HEK293T (cell line): ENCODE data around the gene PKNOX1.
"Not testable (repeated sequence)": the region's sequence is repeated elsewhere in the genome, so short reads cannot be mapped to it uniquely, and the experiment has no call there.

Experiments
- ARNT ChIP-seq: fragments of 450-650 bp; IDR thresholded peaks from 2 replicates; pipeline ENCODE4 v1.6.1; 2017; ENCODE audit warnings: mild to moderate bottlenecking
- BHLHE40 ChIP-seq: fragments of 450-650 bp; IDR thresholded peaks from 2 replicates; pipeline ENCODE4 v1.6.1; 2016; ENCODE audit warnings: mild to moderate bottlenecking, moderate library complexity, borderline replicate concordance
- CTBP1 ChIP-seq: fragments of 450-650 bp; IDR thresholded peaks from 2 replicates; pipeline ENCODE4 v1.6.1; 2016; ENCODE audit warnings: borderline replicate concordance
- ELF4 ChIP-seq: fragments of 450-650 bp; IDR thresholded peaks from 2 replicates; pipeline ENCODE4 v1.6.1; 2017; ENCODE audit warnings: antibody characterized with exemption
- FOXA1 ChIP-seq: fragments of 450-650 bp; IDR thresholded peaks from 2 replicates; pipeline ENCODE4 v1.6.1; 2016; ENCODE audit warnings: mild to moderate bottlenecking
- FOXK2 ChIP-seq: fragments of 450-650 bp; IDR thresholded peaks from 2 replicates; pipeline ENCODE4 v1.6.1; 2016; ENCODE audit warnings: mild to moderate bottlenecking
- FOXM1 ChIP-seq: fragments of 450-650 bp; IDR thresholded peaks from 2 replicates; pipeline ENCODE4 v1.6.1; 2017; ENCODE audit warnings: mild to moderate bottlenecking, borderline replicate concordance
- LEF1 ChIP-seq: fragments of 450-650 bp; IDR thresholded peaks from 2 replicates; pipeline ENCODE4 v1.6.1; 2017; ENCODE audit warnings: mild to moderate bottlenecking, borderline replicate concordance
- SP1 ChIP-seq: fragments of 450-650 bp; IDR thresholded peaks from 2 replicates; pipeline ENCODE4 v1.6.1; 2017
- SUZ12 ChIP-seq: fragments of 450-650 bp; IDR thresholded peaks from 2 replicates; pipeline ENCODE4 v1.6.1; 2016; ENCODE audit warnings: mild to moderate bottlenecking
- ZNF384 ChIP-seq: fragments of 450-650 bp; IDR thresholded peaks from 2 replicates; pipeline ENCODE4 v1.6.1; 2016

- TF ChIP-seq SUZ12, SP1, CTBP1, FOXA1, BHLHE40, FOXM1, FOXK2, ZNF384, ARNT, ELF4, LEF1: not testable (repeated sequence)
Observed at GRCh38 chr21:42936360-42936759, 38.0 kb upstream of the PKNOX1 start.
